ENCODE measurements around the gene TRMT44. TPM values are rescaled to one million over a fixed set of nuclear protein-coding genes. Genes with fewer than 3 reads are reported as not detected.

The TRMT44 gene
- polyA plus RNA-seq, 3 donors = 4.9 to 7.5 (median 6.6) TPM

DNA sequence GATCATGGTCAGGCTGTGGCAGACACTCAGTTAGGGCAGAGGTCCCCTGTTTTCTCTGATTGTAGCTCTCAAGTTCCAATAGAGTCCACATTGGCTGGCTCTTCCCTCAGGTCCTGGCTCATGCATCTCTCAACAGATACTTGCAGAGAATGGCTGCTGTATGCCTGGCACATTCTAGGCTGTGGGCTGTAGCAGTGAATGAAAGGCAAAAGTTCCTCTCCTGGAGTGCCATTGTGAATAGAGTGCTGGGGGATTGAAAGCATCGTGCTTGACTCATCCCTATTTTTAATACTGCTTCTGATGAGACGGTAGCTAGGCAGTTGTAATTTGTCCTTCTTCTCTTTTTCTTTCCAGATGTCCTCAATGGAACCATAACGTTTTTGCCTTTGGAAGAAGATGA, 5.5 kb downstream of the TRMT44 start:
- no peaks in the 10 kb centered on the region for H3K27me3 Mint-ChIP-seq (ENCODE audit: low read depth in 3 of 3)
- Histone ChIP-seq H2AFZ (ENCODE audit: insufficient read depth, low read depth, low read length, poor library complexity, severe bottlenecking) (no peak overlapping the region), H3K27me3 (ENCODE audit: control insufficient read depth in 2 of 2, insufficient read depth in 2 of 2, low read length in 2 of 2) (no peaks in the 10 kb centered on the region), H4K20me1 (ENCODE audit: insufficient read depth, low read length) (peaks cover 8% of the 10 kb centered on the region), H3K9ac (ENCODE audit: insufficient read depth, low read length, poor library complexity, severe bottlenecking) (no peak overlapping the region), H3K4me1 (ENCODE audit: control insufficient read depth in 1 of 2, insufficient read depth in 2 of 2, low read length in 2 of 2) (peaks cover 14 to 17% of the 10 kb centered on the region in 2 donors), H3K27ac (ENCODE audit: low read depth in 1 of 2, low read length in 2 of 2) (no peak overlapping the region), H3K9me3 (replicated peaks in 1 of 2; ENCODE audit: control insufficient read depth in 1 of 2, insufficient read depth in 1 of 2, low read length in 2 of 2) (no peaks in the 10 kb centered on the region), H3K79me2 (ENCODE audit: insufficient read depth, low read length) (peaks cover 32% of the 10 kb centered on the region), H3K4me2 (replicated peaks; ENCODE audit: extremely low read depth, low read length, poor library complexity, severe bottlenecking) (no peak overlapping the region), H3K36me3 (replicated peaks in 1 of 2; ENCODE audit: control insufficient read depth in 1 of 2, insufficient read depth in 2 of 2, low read length in 2 of 2) (peaks cover 29 to 61% of the 10 kb centered on the region in 2 donors), H3K4me3 (replicated peaks in 1 of 3; ENCODE audit: low read depth in 2 of 3, low read length in 3 of 3) (no peak overlapping the region)
- no peak for DNase-seq
- H3K27ac Mint-ChIP-seq = no peak overlapping the region
- H3K4me3 Mint-ChIP-seq = no peak overlapping the region
- TF ChIP-seq, protein P1, sequence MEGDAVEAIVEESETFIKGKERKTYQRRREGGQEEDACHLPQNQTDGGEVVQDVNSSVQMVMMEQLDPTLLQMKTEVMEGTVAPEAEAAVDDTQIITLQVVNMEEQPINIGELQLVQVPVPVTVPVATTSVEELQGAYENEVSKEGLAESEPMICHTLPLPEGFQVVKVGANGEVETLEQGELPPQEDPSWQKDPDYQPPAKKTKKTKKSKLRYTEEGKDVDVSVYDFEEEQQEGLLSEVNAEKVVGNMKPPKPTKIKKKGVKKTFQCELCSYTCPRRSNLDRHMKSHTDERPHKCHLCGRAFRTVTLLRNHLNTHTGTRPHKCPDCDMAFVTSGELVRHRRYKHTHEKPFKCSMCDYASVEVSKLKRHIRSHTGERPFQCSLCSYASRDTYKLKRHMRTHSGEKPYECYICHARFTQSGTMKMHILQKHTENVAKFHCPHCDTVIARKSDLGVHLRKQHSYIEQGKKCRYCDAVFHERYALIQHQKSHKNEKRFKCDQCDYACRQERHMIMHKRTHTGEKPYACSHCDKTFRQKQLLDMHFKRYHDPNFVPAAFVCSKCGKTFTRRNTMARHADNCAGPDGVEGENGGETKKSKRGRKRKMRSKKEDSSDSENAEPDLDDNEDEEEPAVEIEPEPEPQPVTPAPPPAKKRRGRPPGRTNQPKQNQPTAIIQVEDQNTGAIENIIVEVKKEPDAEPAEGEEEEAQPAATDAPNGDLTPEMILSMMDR (IDR thresholded peaks at IDR 0.05) = no peak
- intact Hi-C loops (cut with micrococcal nuclease) = no loop called here
- peaks cover 41 to 47% of the 10 kb centered on the region in 2 donors for H3K36me3 Mint-ChIP-seq
- H3K4me1 Mint-ChIP-seq = peaks cover 18% of the 10 kb centered on the region
- no CpG with 5 or more reads among the region's 3 CpGs for WGBS (ENCODE audit: insufficient coverage)
- H3K9me3 Mint-ChIP-seq = no peaks in the 10 kb centered on the region

DNA sequence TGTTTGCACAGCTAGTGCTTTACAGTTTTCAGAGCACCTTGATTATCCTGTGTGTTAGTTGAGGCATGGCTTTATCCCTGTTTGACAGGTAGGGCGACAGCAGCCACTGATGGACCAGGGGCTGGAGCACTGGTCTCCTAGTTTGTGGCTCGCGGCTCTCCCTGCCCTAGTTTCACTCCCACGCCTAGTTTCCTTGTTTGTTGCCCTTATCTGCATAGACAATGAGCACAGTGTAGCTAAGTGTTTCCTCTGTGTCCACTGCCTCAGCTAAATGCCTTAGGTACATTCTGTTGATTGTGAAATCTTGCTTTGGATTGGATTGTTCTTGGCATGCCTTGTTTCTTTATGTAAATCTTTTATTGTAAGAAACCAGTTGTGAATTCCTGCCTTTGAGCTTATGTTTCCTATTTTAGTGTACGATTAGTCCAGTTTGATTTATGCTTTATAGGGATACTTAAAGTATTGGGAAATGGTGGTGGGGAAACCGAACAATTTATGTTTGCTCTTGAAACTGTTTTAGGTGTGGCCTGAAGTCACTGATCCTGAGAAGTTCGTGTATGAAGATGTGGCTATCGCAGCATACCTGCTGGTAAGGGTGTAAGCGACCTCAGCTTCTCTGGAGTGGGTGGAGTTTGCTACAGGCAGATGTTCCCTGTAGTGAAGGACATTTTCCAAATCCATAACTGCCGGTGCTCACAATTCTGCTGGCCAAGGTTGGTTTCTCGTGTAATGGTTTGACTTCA, 11.0 kb downstream of the TRMT44 start:
- TF ChIP-seq, protein P1 (IDR thresholded peaks at IDR 0.05) = no peak
- Histone ChIP-seq H3K4me1 (ENCODE audit: control insufficient read depth in 1 of 2, insufficient read depth in 2 of 2, low read length in 2 of 2) (no peaks in the 10 kb centered on the region), H3K27me3 (ENCODE audit: control insufficient read depth in 2 of 2, insufficient read depth in 2 of 2, low read length in 2 of 2) (no peaks in the 10 kb centered on the region), H2AFZ (ENCODE audit: insufficient read depth, low read depth, low read length, poor library complexity, severe bottlenecking) (no peak overlapping the region), H3K79me2 (ENCODE audit: insufficient read depth, low read length) (no peaks in the 10 kb centered on the region), H3K36me3 (replicated peaks in 1 of 2; ENCODE audit: control insufficient read depth in 1 of 2, insufficient read depth in 2 of 2, low read length in 2 of 2) (peaks cover 75 to 100% of the 10 kb centered on the region in 2 donors), H4K20me1 (ENCODE audit: insufficient read depth, low read length) (no peaks in the 10 kb centered on the region), H3K4me2 (replicated peaks; ENCODE audit: extremely low read depth, low read length, poor library complexity, severe bottlenecking) (no peak overlapping the region), H3K9ac (ENCODE audit: insufficient read depth, low read length, poor library complexity, severe bottlenecking) (no peak overlapping the region), H3K4me3 (replicated peaks in 1 of 3; ENCODE audit: low read depth in 2 of 3, low read length in 3 of 3) (no peak overlapping the region), H3K27ac (ENCODE audit: low read depth in 1 of 2, low read length in 2 of 2) (no peak overlapping the region), H3K9me3 (replicated peaks in 1 of 2; ENCODE audit: control insufficient read depth in 1 of 2, insufficient read depth in 1 of 2, low read length in 2 of 2) (no peaks in the 10 kb centered on the region)
- H3K27me3 Mint-ChIP-seq (ENCODE audit: low read depth in 3 of 3) = no peaks in the 10 kb centered on the region
- intact Hi-C loops (cut with micrococcal nuclease) = no loop called here
- H3K36me3 Mint-ChIP-seq = peaks cover 77 to 92% of the 10 kb centered on the region in 2 donors
- H3K9me3 Mint-ChIP-seq = no peaks in the 10 kb centered on the region
- DNase-seq = no peak
- H3K27ac Mint-ChIP-seq = no peak overlapping the region
- H3K4me3 Mint-ChIP-seq = no peak overlapping the region
- 96% methylated on average over 9 of the region's 11 CpGs for WGBS (ENCODE audit: insufficient coverage)
- H3K4me1 Mint-ChIP-seq = no peaks in the 10 kb centered on the region

All from CD14-positive monocyte (primary cell).